RWPE2 (cell line): ENCODE results near the gene ADAM10.

Experiments
- ATAC-seq: fragments of 200-7000 bp; cut with Tn5 transposase; 3 replicates; pipeline ENCODE4 v1.9.1; 2021; ENCODE audit warnings: low read depth
- DNase-seq: peaks from one replicate; pipeline ENCODE4 v3.0.0-alpha.2; 2020; ENCODE audit warnings: low spot score
- H3K27ac ChIP-seq: fragments of 450-650 bp; 2 replicates; pipeline ENCODE4 v1.5.1; 2017; ENCODE audit warnings: mild to moderate bottlenecking; ENCODE audit not compliant: poor library complexity, severe bottlenecking
- H3K27me3 ChIP-seq: fragments of 250-450 bp; sonication (Bioruptor Pico); 2 replicates; pipeline ENCODE4 v1.5.1; 2021; ENCODE audit warnings: mild to moderate bottlenecking, moderate library complexity; ENCODE audit not compliant: insufficient read depth, poor library complexity, severe bottlenecking
- H3K36me3 ChIP-seq: fragments of 250-450 bp; sonication (Bioruptor Pico); 2 replicates; pipeline ENCODE4 v1.5.1; 2020; ENCODE audit warnings: low read depth, mild to moderate bottlenecking, moderate library complexity
- H3K4me1 ChIP-seq: fragments of 250-450 bp; sonication (Bioruptor Pico); 2 replicates; pipeline ENCODE4 v1.5.1; 2021; ENCODE audit warnings: mild to moderate bottlenecking, moderate library complexity; ENCODE audit not compliant: insufficient read depth, poor library complexity, severe bottlenecking
- H3K4me3 ChIP-seq: fragments of 250-450 bp; sonication (Bioruptor Pico); 2 replicates; pipeline ENCODE4 v1.5.1; 2021; ENCODE audit warnings: mild to moderate bottlenecking, moderate library complexity; ENCODE audit not compliant: severe bottlenecking
- H3K9me3 ChIP-seq: fragments of 250-450 bp; sonication (Bioruptor Pico); 2 replicates; pipeline ENCODE4 v1.5.1; 2021; ENCODE audit warnings: mild to moderate bottlenecking, moderate library complexity; ENCODE audit not compliant: severe bottlenecking
- TF ChIP-seq, protein P1 (sequence below): fragments of 450-650 bp; IDR thresholded peaks from one replicate; pipeline ENCODE4 v1.5.1; 2017; ENCODE audit warnings: mild to moderate bottlenecking, moderate library complexity; ENCODE audit not compliant: poor library complexity, severe bottlenecking

ADAM10 gene

GRCh38 chr15:58748852-58749531, 515 bp downstream of the ADAM10 start:
- Histone ChIP-seq H3K4me1 (peaks cover 16% of the 10 kb centered on the region), H3K4me3 (peak overlapping the region; percentile 68), H3K36me3 (no peaks in the 10 kb centered on the region; the same call in 1 of the 2 replicates), H3K27me3 (no peaks in the 10 kb centered on the region), H3K9me3 (no peaks in the 10 kb centered on the region), H3K27ac (peak overlapping the region; percentile 88)
- DNase-seq (no peak), ATAC-seq (peak; percentile 31)
- TF ChIP-seq, protein P1, sequence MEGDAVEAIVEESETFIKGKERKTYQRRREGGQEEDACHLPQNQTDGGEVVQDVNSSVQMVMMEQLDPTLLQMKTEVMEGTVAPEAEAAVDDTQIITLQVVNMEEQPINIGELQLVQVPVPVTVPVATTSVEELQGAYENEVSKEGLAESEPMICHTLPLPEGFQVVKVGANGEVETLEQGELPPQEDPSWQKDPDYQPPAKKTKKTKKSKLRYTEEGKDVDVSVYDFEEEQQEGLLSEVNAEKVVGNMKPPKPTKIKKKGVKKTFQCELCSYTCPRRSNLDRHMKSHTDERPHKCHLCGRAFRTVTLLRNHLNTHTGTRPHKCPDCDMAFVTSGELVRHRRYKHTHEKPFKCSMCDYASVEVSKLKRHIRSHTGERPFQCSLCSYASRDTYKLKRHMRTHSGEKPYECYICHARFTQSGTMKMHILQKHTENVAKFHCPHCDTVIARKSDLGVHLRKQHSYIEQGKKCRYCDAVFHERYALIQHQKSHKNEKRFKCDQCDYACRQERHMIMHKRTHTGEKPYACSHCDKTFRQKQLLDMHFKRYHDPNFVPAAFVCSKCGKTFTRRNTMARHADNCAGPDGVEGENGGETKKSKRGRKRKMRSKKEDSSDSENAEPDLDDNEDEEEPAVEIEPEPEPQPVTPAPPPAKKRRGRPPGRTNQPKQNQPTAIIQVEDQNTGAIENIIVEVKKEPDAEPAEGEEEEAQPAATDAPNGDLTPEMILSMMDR = no peak

DNA sequence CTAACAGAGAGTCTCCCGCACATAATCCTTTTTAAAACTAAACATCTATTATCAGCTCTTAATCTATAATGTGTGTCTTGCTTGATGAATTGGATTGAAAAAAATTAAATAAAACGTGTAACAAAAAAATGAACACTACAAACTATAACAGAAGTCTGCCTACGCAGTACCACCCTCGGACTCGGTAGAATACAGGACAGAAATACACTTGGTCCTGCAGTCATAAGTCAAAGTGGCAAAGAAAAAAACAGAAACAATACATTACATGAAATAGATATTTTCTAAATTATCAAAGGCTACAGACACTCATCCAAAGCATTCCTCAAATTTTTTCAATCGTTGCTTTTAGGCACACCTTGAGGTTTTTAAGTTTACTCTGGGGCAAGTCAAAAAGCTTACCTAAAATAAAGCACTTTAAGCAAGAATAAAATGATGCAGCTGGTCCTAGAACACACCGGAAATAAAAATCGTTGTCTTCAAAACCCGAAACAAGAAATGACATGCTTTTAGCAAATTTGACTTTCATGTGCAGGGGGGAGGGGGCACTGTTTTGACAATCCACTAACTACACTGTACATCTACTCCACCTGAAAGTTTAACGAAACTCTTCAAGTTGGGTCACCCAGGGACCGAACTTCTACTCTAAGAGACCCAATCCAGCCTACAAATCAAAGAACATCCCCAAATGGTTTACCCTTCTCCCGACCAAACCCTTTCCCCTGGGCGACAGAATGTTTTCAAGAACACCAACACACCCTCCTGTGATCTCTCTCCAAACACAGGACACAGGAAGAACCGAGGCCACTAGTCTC, 1.3 kb downstream of the ADAM10 start:
- peaks cover 16% of the 10 kb centered on the region for H3K4me1 ChIP-seq
- DNase-seq (no peak), ATAC-seq (no peak)
- TF ChIP-seq, protein P1 = no peak
- H3K4me3 ChIP-seq = peak overlapping the region; percentile 68
- no peaks in the 10 kb centered on the region for H3K27me3 ChIP-seq
- H3K36me3 ChIP-seq = no peaks in the 10 kb centered on the region; the same call in 1 of the 2 replicates
- peak overlapping the region; percentile 88 for H3K27ac ChIP-seq
- no peaks in the 10 kb centered on the region for H3K9me3 ChIP-seq

DNA sequence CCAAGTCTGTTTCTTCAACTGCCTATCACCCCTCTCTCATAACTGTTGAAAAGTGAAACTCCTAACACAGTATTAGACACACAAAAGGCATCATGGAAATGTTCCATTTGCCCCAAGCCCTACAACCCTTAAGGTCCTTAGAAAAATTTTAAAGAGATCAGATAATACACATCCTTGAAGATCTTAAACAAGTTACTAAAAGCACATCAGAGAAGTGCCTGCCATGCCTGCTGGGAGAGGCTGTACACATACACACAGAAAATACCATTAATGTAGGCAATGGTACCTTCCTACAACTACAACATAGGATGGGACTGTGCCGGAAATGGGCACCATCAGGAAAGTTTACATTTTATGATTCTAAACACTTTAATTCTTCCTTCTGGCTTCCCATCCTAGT, 3.3 kb downstream of the ADAM10 start:
- TF ChIP-seq, protein P1 = no peak
- Histone ChIP-seq H3K27ac (no peak overlapping the region), H3K36me3 (no peaks in the 10 kb centered on the region; the same call in 1 of the 2 replicates), H3K9me3 (no peaks in the 10 kb centered on the region), H3K27me3 (no peaks in the 10 kb centered on the region), H3K4me3 (no peak overlapping the region), H3K4me1 (peaks cover 18% of the 10 kb centered on the region)
- ATAC-seq = no peak
- DNase-seq = no peak

- TF ChIP-seq, protein P1 = no peak
- H3K36me3 ChIP-seq = no peaks in the 10 kb centered on the region; the same call in 1 of the 2 replicates
- H3K27me3 ChIP-seq = no peaks in the 10 kb centered on the region
- H3K27ac ChIP-seq = no peak overlapping the region
- no peak overlapping the region for H3K4me3 ChIP-seq
- H3K9me3 ChIP-seq = no peaks in the 10 kb centered on the region
- ATAC-seq = no peak
- DNase-seq = no peak
- peaks cover 28% of the 10 kb centered on the region for H3K4me1 ChIP-seq
These were observed 6.5 kb downstream of the ADAM10 start for GRCh38 chr15:58742819-58743502.
